Activated CD4-positive, alpha-beta T cell treated with anti-CD3 and anti-CD28 coated beads, Interleukin-2, amount 50 U/mL, for 48 hours (primary cell): ENCODE measurements around the gene TRPM2.
A peak's percentile ranks its signal among the peaks of the same experiment; 100 is the strongest.

ENCODE experiments used
- DNase-seq, 2 experiments: peaks; one replicate each; pipeline ENCODE4 v3.0.0-alpha.2; 2020

TRPM2 gene

GRCh38 chr21:44433791-44434567 lies 80.6 kb downstream of the TRPM2 start:
- peak in 1 of 2 experiments; percentile 0 for DNase-seq

- DNase-seq = no peak
These were observed 81.1 kb downstream of the TRPM2 start for GRCh38 chr21:44434568-44434925.

GRCh38 chr21:44434936-44435635 lies 81.7 kb downstream of the TRPM2 start:
- DNase-seq = no peak

GRCh38 chr21:44436111-44436611 lies 82.7 kb downstream of the TRPM2 start:
- no peak for DNase-seq

- DNase-seq = no peak
These were observed 83.5 kb downstream of the TRPM2 start for GRCh38 chr21:44436958-44437357.

- DNase-seq = no peak
These were observed 83.9 kb downstream of the TRPM2 start for GRCh38 chr21:44437371-44437695.

- DNase-seq = no peak
These were observed 84.4 kb downstream of the TRPM2 start for GRCh38 chr21:44437696-44438431.

GRCh38 chr21:44438531-44439210 lies 85.2 kb downstream of the TRPM2 start:
- DNase-seq = no peak

GRCh38 chr21:44439211-44439600 lies 85.8 kb downstream of the TRPM2 start:
- no peak for DNase-seq

- DNase-seq = no peak
These were observed 87.0 kb downstream of the TRPM2 start for GRCh38 chr21:44440241-44441040.

- DNase-seq = no peak
These were observed 87.6 kb downstream of the TRPM2 start for GRCh38 chr21:44441041-44441400.

GRCh38 chr21:44441581-44442265 lies 88.3 kb downstream of the TRPM2 start:
- no peak for DNase-seq

- DNase-seq = no peak
These were observed 89.1 kb downstream of the TRPM2 start for GRCh38 chr21:44442266-44443125.

- DNase-seq = no peak
These were observed 90.0 kb downstream of the TRPM2 start for GRCh38 chr21:44443291-44443890.

GRCh38 chr21:44443891-44444285 lies 90.5 kb downstream of the TRPM2 start:
- DNase-seq = no peak

GRCh38 chr21:44444286-44444931 lies 91.0 kb downstream of the TRPM2 start:
- DNase-seq = peak in 1 of 2 experiments; percentile 12

GRCh38 chr21:44445145-44445812 lies 91.9 kb downstream of the TRPM2 start:
- no peak for DNase-seq

GRCh38 chr21:44448651-44449131 lies 95.3 kb downstream of the TRPM2 start:
- no peak for DNase-seq
